SU-DHL-6 (cell line): Measurements from ENCODE around the gene EPHX1.

Experiments used
- H2AFZ ChIP-seq: fragments of 200-600 bp; sonication (generic); 2 replicates; pipeline ENCODE4 v1.6.1; 2014; ENCODE audit warnings: low read depth, mild to moderate bottlenecking, moderate library complexity, mixed read lengths, antibody characterized with exemption, low read length; ENCODE audit not compliant: severe bottlenecking
- H3F3A ChIP-seq: fragments of 200-600 bp; shearing (Covaris generic); 2 replicates; pipeline ENCODE4 v1.6.0; 2016; ENCODE audit warnings: antibody characterized with exemption, mild to moderate bottlenecking; ENCODE audit not compliant: insufficient read depth
- H3K27ac ChIP-seq: fragments of 200-600 bp; sonication (generic); 2 replicates; pipeline ENCODE4 v1.5.1; 2016; ENCODE audit warnings: low read depth, mild to moderate bottlenecking, low read length, moderate library complexity, mixed read lengths
- H3K27me3 ChIP-seq: fragments of 200-600 bp; sonication (generic), shearing (Covaris generic); 2 replicates; pipeline ENCODE4 v1.6.0; 2014; ENCODE audit warnings: mild to moderate bottlenecking, low read length
- H3K36me3 ChIP-seq: fragments of 200-600 bp; sonication (generic); 2 replicates; pipeline ENCODE4 v1.6.1; 2014; ENCODE audit warnings: mild to moderate bottlenecking, low read length, mixed read lengths
- H3K4me2 ChIP-seq: fragments of 300-600, 200-600 bp; shearing (Covaris generic), sonication (generic); 2 replicates; pipeline ENCODE4 v1.6.0; 2014; ENCODE audit warnings: low read length, low read depth, mild to moderate bottlenecking; ENCODE audit not compliant: poor library complexity, severe bottlenecking
- H3K4me3 ChIP-seq: fragments of 200-600 bp; sonication (generic); 2 replicates; pipeline ENCODE4 v1.5.1; 2014; ENCODE audit warnings: antibody characterized with exemption, low read length, mild to moderate bottlenecking, mixed read lengths; ENCODE audit not compliant: insufficient read depth, poor library complexity, severe bottlenecking
- H3K79me2 ChIP-seq: fragments of 200-600 bp; sonication (generic); 2 replicates; pipeline ENCODE4 v1.6.1; 2014; ENCODE audit warnings: mild to moderate bottlenecking, low read length, moderate library complexity; ENCODE audit not compliant: insufficient read depth
- H3K9ac ChIP-seq: fragments of 200-600 bp; sonication (generic); 2 replicates; pipeline ENCODE4 v1.7.0; 2014; ENCODE audit warnings: mild to moderate bottlenecking, low read length
- H3K9me2 ChIP-seq: fragments of 200-600 bp; sonication (generic); replicated peaks from 2 replicates; pipeline ENCODE4 v1.6.1; 2014; ENCODE audit warnings: low read length; ENCODE audit not compliant: insufficient read depth
- H3K9me3 ChIP-seq: fragments of 200-600 bp; sonication (generic); 2 replicates; pipeline ENCODE4 v1.6.1; 2014; ENCODE audit warnings: low read length, mixed read lengths; ENCODE audit not compliant: insufficient read depth
- H4K20me1 ChIP-seq: fragments of 200-600 bp; sonication (generic); 2 replicates; pipeline ENCODE4 v1.6.1; 2014; ENCODE audit warnings: low read depth, mild to moderate bottlenecking, antibody characterized with exemption, low read length, moderate library complexity, mixed read lengths
- CTCF ChIP-seq: fragments of 200-600 bp; sonication (generic); IDR thresholded peaks from one replicate; pipeline ENCODE4 v1.5.1; 2017; ENCODE audit warnings: antibody characterized with exemption, mild to moderate bottlenecking, low read length, moderate library complexity; ENCODE audit not compliant: insufficient read depth, poor library complexity, severe bottlenecking
- EZH2phosphoT487 ChIP-seq: fragments of 200-600 bp; sonication (generic), shearing (Covaris generic); conservative IDR thresholded peaks from 2 replicates; pipeline ENCODE4 v1.6.1; 2018; ENCODE audit warnings: mild to moderate bottlenecking, antibody characterized with exemption, low read length, moderate library complexity, mixed read lengths

EPHX1 gene

GRCh38 chr1:225879521-225880221, 69.7 kb downstream of the EPHX1 start:
- Histone ChIP-seq H3K4me2 (no peak overlapping the region), H3K79me2 (no peaks in the 10 kb centered on the region), H3K27ac (no peak overlapping the region), H3K9ac (no peak overlapping the region), H2AFZ (no peak overlapping the region), H3K27me3 (no peaks in the 10 kb centered on the region), H3K9me2 (no peaks in the 10 kb centered on the region), H3K4me3 (no peak overlapping the region), H3F3A (no peaks in the 10 kb centered on the region), H4K20me1 (no peaks in the 10 kb centered on the region), H3K36me3 (no peaks in the 10 kb centered on the region), H3K9me3 (no peaks in the 10 kb centered on the region)
- TF ChIP-seq CTCF (no peak), EZH2phosphoT487 (no peak)

- Histone ChIP-seq H3K36me3 (no peaks in the 10 kb centered on the region), H4K20me1 (no peaks in the 10 kb centered on the region), H2AFZ (no peak overlapping the region), H3K9ac (no peak overlapping the region), H3K79me2 (no peaks in the 10 kb centered on the region), H3K4me3 (no peak overlapping the region), H3K4me2 (no peak overlapping the region), H3F3A (no peaks in the 10 kb centered on the region), H3K27ac (no peak overlapping the region), H3K27me3 (no peaks in the 10 kb centered on the region), H3K9me3 (no peaks in the 10 kb centered on the region), H3K9me2 (no peaks in the 10 kb centered on the region)
- TF ChIP-seq CTCF (no peak), EZH2phosphoT487 (no peak)
Observed at GRCh38 chr1:225880222-225880588, 70.3 kb downstream of the EPHX1 start.

GRCh38 chr1:225880636-225881035, 70.7 kb downstream of the EPHX1 start:
- no peaks in the 10 kb centered on the region for H3K9me2 ChIP-seq
- no peak overlapping the region for H3K9ac ChIP-seq
- no peak overlapping the region for H3K4me3 ChIP-seq
- TF ChIP-seq CTCF (no peak), EZH2phosphoT487 (no peak)
- H4K20me1 ChIP-seq, result no peaks in the 10 kb centered on the region
- no peaks in the 10 kb centered on the region for H3K36me3 ChIP-seq
- H3F3A ChIP-seq, result no peaks in the 10 kb centered on the region
- no peaks in the 10 kb centered on the region for H3K9me3 ChIP-seq
- no peak overlapping the region for H3K4me2 ChIP-seq
- no peak overlapping the region for H3K27ac ChIP-seq
- H2AFZ ChIP-seq, result no peak overlapping the region
- no peaks in the 10 kb centered on the region for H3K79me2 ChIP-seq
- no peaks in the 10 kb centered on the region for H3K27me3 ChIP-seq
